Measurements from ENCODE around the gene CD22.
A peak's percentile ranks its signal among the peaks of the same experiment; 100 is the strongest.

CD22 gene

DNA sequence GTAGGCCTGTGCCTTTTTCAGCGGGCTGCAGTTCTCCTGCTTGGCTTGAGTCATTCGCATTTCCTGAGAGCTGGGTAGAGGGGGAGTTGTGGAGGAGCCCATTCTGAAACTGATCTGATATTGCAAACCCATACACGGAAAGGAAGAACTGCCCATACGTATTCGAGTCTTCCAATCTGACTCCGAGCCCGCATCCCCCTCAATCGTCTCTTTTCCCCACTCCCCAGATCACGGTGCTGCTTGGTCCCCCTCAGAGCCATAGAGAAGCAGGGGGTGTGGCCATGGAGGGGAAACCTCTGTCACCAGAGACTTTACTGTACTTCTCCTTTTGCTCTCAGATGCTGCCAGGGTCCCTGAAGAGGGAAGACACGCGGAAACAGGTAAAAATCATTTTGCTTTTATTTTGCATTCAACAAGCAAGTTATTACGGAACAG lies at the start of gene CD22:
Gene CD22, plus strand, starts transcription at position 337 of the 435 bp plus-strand sequence. CDS start 2,854 bp downstream, outside the sequence.
- Histone ChIP-seq H3K27me3 (ENCODE audit: control insufficient read depth, low read length) (no peaks in the 10 kb centered on the region), H3K27ac (ENCODE audit: low read depth, low read length) (peak within 1 kb of the TSS; percentile 98), H4K20me1 (ENCODE audit: control insufficient read depth, insufficient read depth, low read depth, low read length) (peaks cover 6% of the 10 kb centered on the region; the same call in 1 of the 2 replicates), H3K9me2 (replicated peaks; ENCODE audit: control insufficient read depth, low read length) (no peaks in the 10 kb centered on the region), H3K4me2 (ENCODE audit: low read length) (peak within 1 kb of the TSS; percentile 92), H3K79me2 (ENCODE audit: control insufficient read depth, low read length) (peaks cover 89% of the 10 kb centered on the region), H3K9me3 (ENCODE audit: control insufficient read depth, insufficient read depth, low read length) (no peaks in the 10 kb centered on the region), H3K4me3 (ENCODE audit: low read length) (peak within 1 kb of the TSS; percentile 83), H3K36me3 (ENCODE audit: control insufficient read depth, low read length) (peaks cover 52% of the 10 kb centered on the region), H3K4me1 (ENCODE audit: control insufficient read depth, low read length) (peaks cover 81% of the 10 kb centered on the region), H3F3A (ENCODE audit: control insufficient read depth, insufficient read depth) (peaks cover 61% of the 10 kb centered on the region)
- TF ChIP-seq, protein P1, sequence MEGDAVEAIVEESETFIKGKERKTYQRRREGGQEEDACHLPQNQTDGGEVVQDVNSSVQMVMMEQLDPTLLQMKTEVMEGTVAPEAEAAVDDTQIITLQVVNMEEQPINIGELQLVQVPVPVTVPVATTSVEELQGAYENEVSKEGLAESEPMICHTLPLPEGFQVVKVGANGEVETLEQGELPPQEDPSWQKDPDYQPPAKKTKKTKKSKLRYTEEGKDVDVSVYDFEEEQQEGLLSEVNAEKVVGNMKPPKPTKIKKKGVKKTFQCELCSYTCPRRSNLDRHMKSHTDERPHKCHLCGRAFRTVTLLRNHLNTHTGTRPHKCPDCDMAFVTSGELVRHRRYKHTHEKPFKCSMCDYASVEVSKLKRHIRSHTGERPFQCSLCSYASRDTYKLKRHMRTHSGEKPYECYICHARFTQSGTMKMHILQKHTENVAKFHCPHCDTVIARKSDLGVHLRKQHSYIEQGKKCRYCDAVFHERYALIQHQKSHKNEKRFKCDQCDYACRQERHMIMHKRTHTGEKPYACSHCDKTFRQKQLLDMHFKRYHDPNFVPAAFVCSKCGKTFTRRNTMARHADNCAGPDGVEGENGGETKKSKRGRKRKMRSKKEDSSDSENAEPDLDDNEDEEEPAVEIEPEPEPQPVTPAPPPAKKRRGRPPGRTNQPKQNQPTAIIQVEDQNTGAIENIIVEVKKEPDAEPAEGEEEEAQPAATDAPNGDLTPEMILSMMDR (IDR thresholded peaks at IDR 0.05; ENCODE audit: low read depth, low read length, poor library complexity, severe bottlenecking), result no peak
- TF ChIP-seq EZH2phosphoT487 (IDR thresholded peaks at IDR 0.05; ENCODE audit: borderline replicate concordance, low read length), result no peak

DNA sequence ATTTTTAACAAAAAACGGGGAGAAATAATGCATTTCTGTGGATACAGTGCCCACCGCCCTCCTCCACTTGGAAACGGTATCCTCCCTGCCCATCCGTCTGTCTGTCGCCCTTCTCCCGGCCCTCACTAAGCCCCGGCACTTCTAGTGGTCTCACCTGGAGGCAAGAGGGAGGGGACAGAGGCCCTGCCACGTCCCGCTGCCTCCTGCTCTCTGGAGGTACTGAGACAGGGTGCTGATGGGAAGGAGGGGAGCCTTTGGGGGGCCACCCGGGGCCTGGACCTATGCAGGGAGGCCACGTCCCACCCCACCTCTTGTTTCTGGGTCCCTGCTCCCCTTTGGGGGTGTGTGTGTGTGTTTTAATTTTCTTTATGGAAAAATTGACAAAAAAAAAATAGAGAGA lies 49.6 kb upstream of the CD22 start:
- peaks cover 13% of the 10 kb centered on the region for H3K27me3 ChIP-seq (ENCODE audit: control insufficient read depth, low read length)
- peaks cover 33% of the 10 kb centered on the region for H3K4me1 ChIP-seq (ENCODE audit: control insufficient read depth, low read length)
- no peaks in the 10 kb centered on the region for H4K20me1 ChIP-seq (ENCODE audit: control insufficient read depth, insufficient read depth, low read depth, low read length)
- no peaks in the 10 kb centered on the region; the same call in 1 of the 2 replicates for H3F3A ChIP-seq (ENCODE audit: control insufficient read depth, insufficient read depth)
- H3K27ac ChIP-seq (ENCODE audit: low read depth, low read length), result no peak overlapping the region
- H3K9me3 ChIP-seq (ENCODE audit: control insufficient read depth, insufficient read depth, low read length), result no peaks in the 10 kb centered on the region
- H3K9me2 ChIP-seq (replicated peaks; ENCODE audit: control insufficient read depth, low read length), result no peaks in the 10 kb centered on the region
- peaks cover 44% of the 10 kb centered on the region for H3K36me3 ChIP-seq (ENCODE audit: control insufficient read depth, low read length)
- no peak for TF ChIP-seq EZH2phosphoT487 (IDR thresholded peaks at IDR 0.05; ENCODE audit: borderline replicate concordance, low read length)
- TF ChIP-seq, protein P1 (IDR thresholded peaks at IDR 0.05; ENCODE audit: low read depth, low read length, poor library complexity, severe bottlenecking), result no peak
- no peak overlapping the region for H3K4me2 ChIP-seq (ENCODE audit: low read length)
- H3K4me3 ChIP-seq (ENCODE audit: low read length), result no peak overlapping the region
- no peaks in the 10 kb centered on the region for H3K79me2 ChIP-seq (ENCODE audit: control insufficient read depth, low read length)

DNA sequence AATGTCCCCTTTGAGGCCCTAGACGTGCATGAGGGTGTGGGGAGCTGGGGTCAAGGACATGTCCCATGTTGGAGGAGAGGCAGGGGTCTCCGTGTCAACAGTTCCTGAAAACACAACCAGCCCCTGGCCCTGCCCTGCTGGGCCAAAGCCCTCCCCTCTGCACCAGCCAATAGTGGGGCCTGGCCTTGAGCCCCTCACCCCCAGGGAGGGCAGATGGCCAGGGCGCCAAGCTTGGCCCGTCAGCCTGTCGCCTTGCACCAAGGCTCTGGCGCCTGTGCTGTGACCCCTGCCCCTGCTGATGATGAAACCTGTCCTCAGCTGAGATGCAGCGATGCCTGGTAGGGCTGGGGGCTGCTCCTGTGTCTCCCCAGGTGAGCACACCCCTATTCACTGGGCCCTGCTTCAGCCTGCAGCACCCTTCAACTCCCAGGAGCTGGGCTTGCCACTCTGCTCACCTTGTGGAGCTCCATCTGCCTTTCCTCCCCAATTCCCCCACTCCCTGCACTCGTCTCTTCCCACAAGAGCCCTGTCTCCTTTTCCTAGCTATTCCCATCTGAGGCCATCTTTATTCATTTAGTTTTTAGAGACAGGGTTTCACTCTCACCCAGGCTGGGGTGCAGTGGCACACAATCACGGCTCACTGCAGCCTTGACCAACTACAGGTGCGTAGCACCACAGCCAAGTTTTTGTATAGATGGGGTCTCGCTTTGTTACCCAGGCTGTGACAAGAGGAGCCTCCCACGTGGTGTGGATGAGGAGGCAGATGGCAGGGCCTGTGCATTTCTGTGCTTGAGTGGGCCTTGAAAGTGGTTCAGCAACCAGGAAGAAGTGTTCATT lies 48.8 kb upstream of the CD22 start:
- no peaks in the 10 kb centered on the region for H3K79me2 ChIP-seq (ENCODE audit: control insufficient read depth, low read length)
- H3K4me3 ChIP-seq (ENCODE audit: low read length), result no peak overlapping the region
- H3K9me2 ChIP-seq (replicated peaks; ENCODE audit: control insufficient read depth, low read length), result no peaks in the 10 kb centered on the region
- peaks cover 13% of the 10 kb centered on the region for H3K27me3 ChIP-seq (ENCODE audit: control insufficient read depth, low read length)
- H3K4me1 ChIP-seq (ENCODE audit: control insufficient read depth, low read length), result peaks cover 36% of the 10 kb centered on the region
- peaks cover 36% of the 10 kb centered on the region for H3K36me3 ChIP-seq (ENCODE audit: control insufficient read depth, low read length)
- TF ChIP-seq, protein P1 (IDR thresholded peaks at IDR 0.05; ENCODE audit: low read depth, low read length, poor library complexity, severe bottlenecking), result no peak
- TF ChIP-seq EZH2phosphoT487 (IDR thresholded peaks at IDR 0.05; ENCODE audit: borderline replicate concordance, low read length), result no peak
- no peaks in the 10 kb centered on the region for H4K20me1 ChIP-seq (ENCODE audit: control insufficient read depth, insufficient read depth, low read depth, low read length)
- H3F3A ChIP-seq (ENCODE audit: control insufficient read depth, insufficient read depth), result no peaks in the 10 kb centered on the region
- no peaks in the 10 kb centered on the region for H3K9me3 ChIP-seq (ENCODE audit: control insufficient read depth, insufficient read depth, low read length)
- H3K27ac ChIP-seq (ENCODE audit: low read depth, low read length), result no peak overlapping the region
- no peak overlapping the region for H3K4me2 ChIP-seq (ENCODE audit: low read length)

Measured in DOHH2 (cell line).